Stimulated activated CD4-positive, alpha-beta T cell treated with anti-CD3 and anti-CD28 coated beads, Interleukin-1b, Interleukin-23, amount 100 ng/mL, for 4 hours (primary cell): ENCODE data around the gene UBL4B.

ENCODE experiments used
- DNase-seq, 2 donors: peaks; one replicate each; pipeline ENCODE4 v3.0.0-alpha.2; 2020; ENCODE audit warnings: low read depth in 2 of 2

UBL4B gene

DNA sequence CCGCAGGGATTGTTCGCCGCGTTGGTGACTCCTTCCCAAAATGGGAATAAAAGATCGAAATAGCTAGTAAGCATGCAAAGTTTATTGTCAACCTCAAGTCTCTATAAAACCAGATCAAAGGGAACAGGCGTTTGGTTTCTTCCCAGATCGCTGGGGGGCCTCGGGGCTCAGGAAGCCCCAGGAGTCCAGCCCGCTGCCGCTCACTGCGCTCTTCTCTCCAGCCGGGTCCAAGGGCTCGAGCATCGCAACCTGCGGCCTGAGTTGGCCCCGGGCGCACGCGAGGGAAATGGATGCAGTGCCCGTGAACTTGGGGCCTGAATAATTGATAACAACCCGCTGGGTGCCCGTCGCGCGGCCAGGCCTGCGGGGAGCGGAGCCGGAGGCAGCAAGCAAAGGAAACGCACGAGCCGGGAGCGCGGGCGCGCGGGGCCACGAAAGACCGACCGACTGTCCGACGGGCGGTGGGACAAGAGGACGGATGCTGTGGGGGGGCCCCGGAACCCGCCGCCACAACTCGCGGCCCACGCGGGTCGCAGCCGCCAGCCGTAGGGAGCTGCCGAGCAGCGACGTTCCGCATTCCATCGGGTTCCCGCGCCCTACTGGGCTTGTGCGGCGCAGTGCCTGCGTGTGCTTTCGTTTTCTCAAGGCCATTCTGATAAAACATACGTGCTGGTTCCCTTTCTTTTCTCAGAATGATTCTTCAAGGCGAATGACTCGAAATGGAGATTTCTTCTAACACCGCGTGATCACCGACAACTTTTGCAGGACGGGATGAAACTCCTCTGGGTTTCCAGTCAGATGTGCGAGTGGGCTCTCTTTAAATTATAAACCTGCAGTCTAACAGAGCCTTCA, 27.8 kb upstream of the UBL4B start:
- no peak for DNase-seq

DNA sequence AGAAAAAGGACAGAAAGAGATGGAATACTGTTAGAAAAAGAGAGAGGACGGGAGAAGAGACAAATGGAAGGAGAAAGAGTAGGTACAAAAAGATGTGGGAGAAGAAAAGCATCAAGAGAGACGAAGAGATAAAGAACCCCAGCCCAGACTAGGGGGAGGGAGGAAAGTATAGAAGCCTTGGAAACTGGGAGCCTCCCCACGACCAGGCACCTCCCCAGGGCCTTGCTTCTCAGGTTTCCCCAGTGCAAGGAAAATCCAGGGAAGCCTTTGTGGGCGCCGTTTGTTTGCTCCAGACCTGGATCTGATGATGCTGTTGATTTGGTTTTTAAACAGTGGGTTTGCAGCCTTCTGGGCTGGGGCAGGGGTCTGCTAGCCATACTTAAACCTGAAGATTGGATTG, 26.6 kb upstream of the UBL4B start:
- DNase-seq, result no peak

DNA sequence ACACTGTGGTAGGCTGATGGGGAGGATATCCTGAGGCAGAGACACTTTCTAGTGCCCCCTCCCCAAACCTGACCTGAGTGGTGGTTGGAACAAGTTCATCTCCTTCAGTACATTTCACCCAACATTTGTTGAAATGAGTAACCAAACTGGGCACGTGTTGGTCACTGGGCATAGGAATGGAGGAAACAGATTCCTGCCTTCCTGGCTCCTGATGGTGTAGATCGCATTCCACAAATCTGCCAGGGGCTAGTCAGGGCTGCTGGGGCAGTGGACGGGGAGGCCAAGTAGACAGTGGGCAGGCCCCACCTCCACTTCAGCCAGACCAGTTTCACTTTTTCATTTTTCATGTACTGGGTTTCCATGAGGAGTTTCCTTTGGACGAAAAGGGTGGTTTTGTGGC, 25.3 kb upstream of the UBL4B start:
- DNase-seq, result no peak

DNA sequence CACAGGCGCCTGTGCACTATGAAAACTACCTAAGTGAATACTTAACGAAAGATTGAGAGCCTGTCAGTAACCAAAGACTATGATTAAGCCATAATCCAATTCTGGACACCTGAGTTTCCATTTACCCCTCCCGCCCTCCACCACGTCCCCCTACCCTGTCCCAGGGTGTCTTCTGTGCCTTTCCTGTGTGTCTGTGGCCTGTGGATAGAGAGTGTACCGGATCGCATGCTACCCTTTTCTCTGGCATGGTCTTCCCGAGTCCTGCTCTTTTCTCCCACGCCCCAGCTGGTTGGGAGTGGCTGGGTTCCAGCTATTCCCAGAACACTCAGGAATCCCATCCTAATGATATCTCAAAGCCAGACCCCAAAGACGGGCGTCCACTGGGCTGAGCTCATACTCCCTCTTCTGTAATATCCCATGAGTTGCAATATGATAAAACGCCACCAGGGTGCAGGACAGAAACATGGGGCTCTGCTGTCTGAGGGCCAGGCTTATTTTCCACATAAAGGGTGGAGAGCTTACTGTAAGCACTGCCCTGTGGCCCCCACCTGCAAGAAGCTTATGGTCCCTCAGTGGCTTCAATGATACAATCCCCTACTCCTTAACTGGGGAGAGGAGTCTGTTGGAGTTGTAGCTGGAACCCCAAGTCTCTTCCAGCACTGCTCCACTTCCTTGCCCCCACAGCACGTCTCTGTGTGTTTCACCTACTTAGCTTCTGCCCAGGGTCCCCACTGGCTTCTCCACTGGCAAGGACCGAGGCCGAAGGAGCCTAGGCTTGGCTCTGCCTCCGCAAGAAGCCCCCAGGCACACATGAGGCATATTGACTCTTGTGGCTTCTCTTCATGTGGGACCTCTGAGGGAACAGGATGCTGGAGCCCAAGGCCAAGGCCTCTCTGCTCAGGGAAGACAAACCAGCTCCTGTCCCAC, 24.2 kb upstream of the UBL4B start:
- DNase-seq, result peak in 1 of 2 donors; percentile 31

DNA sequence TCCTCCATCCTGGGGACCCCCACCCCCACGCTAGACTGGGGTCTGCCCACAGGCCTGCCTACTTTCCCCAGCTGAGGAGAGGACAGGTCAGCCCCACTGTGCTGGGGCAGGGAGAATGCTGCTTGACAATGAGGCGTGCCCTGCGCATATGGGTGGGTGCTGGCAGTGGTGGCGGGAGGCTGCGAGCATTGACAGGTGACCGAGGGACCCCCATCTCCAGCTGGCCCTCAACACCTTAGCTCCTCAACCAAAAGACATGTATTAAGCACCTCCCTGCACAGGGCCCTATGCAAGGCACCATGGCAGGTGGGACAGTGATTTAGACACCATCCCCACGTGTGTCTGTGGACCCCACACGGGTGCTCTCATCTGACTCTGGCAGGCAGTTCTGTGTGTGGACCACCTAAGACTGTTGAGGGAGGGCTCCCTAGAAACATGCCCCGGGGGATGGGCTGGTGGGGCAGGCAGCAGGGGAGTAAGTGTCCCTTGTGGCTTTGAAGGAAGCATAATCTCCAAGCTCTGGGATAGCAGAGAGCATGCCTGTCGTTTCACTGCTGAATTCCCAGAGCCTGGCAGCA, 23.4 kb upstream of the UBL4B start:
- no peak for DNase-seq

DNA sequence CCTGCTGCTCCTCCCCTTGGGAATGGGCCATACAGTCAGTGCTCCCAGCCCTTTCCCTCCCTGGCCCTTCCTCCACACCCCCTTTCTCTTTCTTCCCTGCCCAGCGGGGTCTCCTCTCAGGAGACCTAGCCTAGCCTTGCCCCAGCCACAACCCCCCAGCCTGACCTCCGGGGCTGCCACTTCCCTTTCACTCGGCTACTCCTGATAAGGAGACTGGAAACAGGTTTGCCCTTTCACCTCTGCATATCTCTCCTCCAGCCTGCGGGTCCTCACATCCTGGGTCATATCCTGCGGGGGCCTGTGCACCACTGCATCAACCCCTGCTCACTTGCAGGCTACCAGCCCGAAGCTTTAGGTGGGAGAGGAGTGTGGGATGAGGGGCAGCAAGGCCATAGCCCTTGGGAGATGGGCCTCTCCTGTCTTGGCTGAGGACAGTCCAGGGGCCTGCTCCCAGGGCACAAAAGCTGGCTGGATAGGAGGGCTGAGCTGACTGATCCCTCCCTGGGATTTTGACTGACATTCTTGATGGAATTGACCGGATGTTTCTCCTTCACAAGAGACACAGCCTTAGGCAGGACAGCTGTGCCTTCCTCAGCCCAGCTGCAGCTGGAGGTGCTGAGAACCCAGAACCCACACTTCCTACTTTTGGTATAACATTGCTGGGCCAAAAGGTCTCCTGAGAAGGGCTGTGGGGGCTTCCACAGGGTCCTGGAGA, 22.5 kb upstream of the UBL4B start:
- DNase-seq, result no peak

DNA sequence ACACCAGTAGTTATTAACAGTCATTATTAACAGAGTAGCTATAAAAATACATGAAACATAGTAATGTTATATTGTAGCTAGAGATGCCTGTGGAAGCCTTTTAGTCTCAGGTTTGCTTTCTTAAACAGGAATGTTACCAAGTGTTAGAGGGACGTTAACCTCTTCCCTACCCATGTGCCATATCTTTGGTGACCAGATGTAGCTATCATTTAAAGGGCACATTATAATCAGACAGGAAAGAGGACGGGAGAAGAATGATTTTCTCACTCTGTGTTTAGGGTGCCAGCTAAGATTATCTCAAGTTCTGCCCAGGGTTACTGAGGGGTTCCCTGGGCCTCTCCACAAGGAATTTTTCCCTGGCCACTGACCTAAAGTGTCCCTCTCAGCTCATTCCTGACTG, 20.9 kb upstream of the UBL4B start:
- DNase-seq, result no peak

DNA sequence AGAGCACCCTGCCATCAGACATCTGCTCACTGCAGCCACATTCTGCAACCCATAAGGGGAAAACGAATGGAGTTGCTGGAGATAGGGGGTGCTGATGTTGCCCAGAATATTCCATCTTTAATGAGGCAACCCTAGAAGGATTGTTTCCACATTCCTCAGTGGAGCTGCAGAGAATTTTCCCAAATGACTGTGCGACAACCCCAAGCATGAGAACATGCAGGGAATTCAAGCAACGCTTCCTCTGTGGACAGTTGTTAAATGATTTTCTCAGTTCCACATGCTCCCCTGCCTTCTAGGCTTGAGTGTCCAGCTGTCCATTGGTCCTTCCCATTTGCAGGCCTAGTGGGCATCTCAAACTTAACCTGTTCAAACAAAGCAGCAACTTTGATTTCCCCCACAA, 20.5 kb upstream of the UBL4B start:
- no peak for DNase-seq

DNA sequence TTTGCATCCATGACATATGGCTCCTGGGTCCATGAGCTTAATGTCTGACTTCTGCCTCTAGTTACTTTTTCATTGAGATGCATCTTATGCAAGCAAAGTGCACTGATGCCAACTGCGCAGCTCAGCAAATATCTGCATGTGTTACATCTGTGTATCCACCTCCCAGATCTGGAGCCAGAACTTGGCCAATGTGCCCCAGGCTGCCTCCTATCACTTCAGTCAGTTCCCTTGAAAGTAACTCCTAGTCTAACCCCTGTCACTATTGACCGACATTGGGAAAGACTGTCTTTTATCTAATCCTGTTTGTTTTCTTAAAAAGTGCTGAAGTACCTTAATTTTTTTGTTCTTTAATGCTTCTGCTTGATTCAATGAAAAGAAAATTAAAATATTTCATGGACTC, 19.3 kb upstream of the UBL4B start:
- DNase-seq, result no peak

DNA sequence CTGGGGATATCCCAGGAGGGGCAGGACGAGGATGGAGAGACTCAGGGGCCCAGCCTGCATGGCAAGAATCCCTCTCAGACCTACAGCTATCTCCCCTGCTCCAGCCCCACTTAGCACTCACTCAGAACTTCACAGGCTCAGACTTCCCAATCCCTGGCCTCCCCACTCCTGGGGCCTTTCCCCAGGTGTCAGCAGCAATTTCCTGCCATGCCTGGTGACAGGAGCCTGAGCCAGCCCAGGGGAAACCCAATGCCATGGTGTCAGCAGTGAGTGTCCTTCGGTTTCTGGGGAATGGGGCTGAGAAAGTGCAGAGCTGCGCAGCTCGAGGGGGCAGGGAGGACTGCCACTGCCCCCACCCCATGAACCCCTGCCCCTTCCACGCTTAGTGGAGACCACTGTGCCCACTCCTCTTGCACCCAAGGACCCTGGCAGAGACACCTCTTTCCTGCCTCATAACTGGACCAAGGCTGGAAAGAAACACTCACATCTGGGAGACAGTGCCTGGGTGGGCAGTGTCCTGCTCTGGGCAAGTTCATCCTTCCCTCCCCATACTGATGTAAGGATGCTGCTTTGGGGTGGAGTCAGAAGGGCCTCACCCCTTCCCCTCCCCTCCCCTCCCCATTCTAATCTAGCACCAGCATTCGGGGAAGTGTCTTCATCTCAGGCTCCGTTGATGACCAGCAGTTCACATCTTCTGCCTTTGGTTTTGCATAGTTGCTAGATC, 17.1 kb upstream of the UBL4B start:
- DNase-seq, result no peak

DNA sequence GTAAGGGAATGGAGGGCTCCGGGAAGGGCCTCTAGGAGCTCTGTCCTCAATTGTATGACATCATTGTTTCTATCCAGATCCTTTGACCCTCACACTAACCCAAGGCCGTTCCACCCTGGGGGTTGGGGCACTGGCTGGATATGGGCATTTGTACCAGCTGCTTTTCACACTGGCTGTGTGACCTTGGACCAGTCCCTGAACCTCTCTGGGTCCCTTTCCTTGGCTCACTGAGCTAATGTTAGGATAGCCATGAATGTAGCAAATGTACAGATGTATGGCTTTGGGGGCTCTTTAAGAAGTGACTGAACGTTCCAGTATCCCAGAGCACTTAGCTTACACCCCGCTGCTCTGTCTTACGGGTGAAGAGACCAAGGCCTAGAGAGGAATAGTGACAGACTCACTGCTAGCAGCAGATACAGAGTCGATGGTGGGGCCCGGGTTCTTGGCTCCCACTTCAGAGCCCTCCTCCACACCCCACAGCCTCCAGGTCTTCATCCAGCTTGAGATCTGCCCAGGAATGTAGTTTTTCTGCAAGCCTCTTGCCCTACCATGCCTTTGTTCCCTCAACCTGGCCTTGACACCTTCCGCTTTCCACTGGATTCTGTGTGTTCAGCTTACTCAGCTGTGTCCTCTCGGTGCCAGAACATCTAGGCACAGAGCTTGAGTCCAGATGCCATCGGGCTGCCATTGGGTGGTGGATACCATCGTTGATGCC, 14.6 kb upstream of the UBL4B start:
- DNase-seq, result no peak

DNA sequence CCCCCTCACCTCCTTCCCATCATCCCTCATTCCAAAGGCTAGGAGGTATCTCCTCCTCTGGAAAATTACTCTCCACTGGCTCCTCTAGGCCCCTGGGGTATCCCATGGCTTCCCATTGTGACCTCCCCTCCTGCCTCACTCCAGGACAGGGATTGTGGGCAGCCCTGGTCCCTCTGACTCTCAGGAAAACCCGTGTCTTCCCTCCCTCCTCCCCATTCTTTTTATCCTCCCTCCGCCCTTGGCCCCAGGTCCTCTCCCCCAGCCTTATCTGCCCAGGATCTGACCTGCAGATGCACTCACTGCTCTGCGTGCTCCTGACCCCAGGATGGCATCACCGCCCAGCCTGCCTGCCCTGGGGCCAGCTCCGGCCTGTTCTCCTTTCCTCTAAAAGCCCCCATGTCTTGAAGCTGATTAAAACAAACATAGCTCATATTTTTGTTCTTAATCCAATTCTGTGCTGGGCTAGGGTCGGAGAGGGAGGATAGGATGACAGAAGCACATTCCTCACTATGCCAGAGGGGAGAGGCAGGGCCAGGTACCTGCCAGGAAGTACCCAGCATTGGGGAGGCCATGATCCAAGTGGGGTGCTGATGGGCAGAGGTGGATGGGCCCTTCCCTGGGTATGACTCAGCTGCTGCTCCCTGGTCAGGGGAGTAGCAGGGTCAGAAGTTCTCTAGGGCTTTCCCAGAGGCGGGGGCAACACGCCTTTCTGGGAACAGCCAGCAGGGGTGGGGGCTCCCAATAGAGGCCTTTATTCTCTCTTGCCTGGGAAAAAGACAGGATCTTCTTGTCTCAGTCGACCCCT, 13.8 kb upstream of the UBL4B start:
- no peak for DNase-seq

DNA sequence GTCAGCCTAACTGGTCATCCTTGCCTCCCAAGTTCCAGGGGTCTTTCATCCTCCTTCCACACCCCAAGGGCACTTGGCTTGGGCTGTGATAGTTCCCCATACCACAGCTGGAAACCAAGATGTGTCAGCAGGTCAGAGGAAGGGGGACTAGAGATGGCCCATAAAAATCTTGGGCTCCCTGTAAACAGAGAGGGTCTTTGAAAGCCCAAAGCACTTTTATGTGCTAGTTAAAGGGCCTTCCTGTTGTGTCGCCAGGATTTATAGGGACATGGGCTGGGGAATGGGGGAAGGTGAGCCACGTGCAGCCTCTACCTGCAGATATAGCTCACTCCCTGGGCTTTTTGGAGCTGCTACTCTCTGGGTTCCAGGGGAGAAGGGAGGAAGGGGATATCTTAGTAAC, 11.9 kb upstream of the UBL4B start:
- DNase-seq, result no peak

DNA sequence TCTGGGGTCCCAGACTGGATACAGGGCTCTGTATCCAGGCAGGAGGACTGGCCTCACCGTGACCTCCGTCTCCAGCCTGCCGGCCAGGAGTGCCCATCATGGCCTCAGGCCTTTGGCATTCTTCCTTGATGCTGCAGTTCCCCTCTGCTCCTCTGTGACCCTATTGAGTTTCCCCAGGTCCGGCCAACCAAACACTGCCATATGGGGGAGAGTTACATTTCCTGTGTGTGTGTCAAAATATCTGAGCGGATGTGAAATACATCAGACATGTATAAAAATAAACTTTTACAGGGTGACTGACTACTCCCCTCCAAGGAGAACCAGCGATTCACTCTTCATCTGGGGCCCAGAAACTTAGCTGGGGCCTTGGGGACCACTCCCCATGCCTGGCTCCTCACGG, 10.2 kb upstream of the UBL4B start:
- no peak for DNase-seq

DNA sequence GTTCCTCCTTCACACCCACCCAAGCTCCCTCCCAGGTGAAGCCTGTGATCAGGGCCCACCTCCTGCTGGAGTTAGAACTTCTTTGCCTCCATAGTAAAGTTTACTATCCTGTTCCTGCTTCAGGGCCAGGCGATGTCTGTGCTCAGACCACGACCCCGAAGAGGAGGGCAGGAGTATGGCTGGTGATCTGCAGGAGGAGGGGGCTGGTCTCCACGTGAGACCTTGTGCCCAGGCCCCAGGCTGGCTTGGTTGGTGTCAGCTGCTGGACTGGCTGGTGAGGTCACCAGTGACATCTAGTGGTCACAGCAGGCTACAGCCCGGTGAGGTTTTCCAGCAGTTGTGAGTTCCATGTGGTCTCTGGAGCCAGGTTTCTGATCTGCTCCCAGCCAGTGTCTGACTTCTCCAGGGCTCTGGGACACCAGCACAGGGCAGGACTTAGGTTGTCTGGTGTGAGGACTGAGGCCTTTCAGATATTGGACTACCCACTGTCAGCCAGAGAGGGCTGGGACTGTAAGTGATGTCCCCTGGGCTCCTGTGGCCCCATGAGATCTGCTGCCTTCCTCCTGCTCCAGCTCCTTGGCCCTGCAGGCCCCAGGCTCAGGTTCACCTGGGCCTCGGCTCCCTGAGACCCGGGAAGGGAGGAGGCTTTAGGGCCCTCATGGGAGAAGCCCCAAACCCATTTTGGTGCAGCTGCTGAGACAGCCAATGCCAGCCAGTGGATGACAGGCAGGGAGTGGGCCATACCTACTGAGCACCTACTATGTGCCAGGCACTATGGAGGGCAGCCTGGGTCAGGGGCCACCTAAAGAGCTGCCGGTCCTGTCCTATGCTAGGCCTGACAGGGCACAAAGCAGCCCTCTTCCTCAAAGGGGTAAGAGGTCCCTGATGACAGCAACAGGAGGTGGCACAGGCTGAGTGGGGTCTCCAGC, 6.0 kb upstream of the UBL4B start:
- peak; percentile 35 to 42 for DNase-seq

DNA sequence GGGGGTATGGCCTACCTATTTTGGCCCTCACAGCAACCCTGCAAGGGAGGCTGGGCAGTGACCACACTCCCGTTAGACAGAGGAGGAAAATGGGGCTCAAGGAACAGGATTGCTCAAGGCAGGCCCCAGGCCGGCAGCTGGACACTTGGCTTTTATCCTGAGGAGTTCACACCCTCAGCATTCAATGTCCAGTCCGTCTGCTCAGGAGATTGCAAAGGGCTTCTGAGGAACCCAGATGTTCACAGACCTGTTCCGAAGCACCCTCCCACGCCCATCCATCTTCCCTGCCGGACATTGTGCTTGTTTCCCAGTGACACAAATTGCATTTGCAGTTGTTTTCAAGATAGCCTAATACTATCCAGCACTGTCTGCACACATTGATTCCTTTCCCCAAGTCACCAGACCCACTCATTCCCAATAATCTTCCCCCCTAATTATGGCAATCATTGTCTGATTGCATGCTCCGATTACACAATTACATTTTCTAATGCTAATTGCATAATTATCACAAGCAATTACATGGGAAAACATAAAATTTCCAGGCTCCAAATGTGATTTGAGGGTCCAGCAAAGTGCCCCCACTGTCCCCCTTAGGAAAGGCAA, 4.3 kb upstream of the UBL4B start:
- DNase-seq, result no peak

DNA sequence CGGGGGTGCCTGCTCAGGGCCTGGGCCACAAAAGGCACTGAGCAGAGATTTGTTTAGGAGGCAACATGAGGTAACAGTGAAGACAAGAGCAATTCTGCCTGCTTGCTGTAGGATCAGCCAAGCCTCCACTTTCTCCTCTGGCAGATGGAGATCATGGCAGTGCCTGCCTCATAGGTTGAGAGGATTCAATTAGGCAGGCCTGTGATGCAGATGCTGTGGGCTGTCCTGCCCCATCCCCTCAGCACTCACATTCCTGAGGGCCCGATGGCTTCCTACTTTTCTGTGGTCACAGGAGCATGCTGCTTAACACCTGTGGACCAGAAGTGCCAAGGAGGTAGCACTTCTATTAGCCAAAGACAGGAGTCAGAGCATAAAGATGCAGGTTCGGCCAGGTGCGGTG, 1.2 kb upstream of the UBL4B start:
- no peak for DNase-seq

DNA sequence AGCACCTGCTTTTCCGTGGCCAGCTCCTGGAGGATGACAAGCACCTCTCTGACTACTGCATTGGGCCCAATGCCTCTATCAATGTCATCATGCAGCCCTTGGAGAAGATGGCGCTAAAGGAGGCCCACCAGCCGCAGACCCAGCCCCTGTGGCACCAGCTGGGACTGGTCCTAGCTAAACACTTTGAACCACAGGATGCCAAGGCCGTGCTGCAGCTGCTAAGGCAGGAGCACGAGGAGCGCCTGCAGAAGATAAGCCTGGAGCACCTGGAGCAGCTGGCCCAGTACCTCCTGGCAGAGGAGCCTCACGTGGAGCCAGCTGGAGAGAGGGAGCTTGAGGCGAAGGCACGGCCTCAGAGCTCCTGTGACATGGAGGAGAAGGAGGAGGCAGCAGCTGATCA, 413 bp downstream of the UBL4B start:
- no peak for DNase-seq
